ENCODE data around the gene VRK1.

VRK1 gene

DNA sequence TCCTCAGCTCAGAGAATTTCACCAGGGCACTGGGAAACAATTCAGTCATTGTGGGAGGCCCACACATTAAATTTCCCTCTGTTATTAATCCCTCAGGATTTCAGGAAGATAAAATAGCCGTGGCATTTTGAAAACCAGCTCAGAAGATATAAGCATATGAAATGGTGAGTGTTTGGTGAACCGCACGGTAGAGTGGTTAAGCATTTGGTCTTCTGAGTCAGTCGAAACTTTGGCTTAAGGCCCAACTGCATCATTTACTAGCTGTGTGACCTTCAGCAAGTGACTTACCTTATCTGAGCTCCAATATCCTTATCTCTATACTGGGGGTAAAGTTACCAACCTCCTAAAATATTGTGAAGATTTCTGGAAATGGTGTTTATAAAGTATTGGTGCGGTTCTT is 5.2 kb upstream of the VRK1 start:
- no peak for DNase-seq

- peak; percentile 52 for DNase-seq
Observed at GRCh38 chr14:96792591-96792990, 4.6 kb upstream of the VRK1 start.

DNA sequence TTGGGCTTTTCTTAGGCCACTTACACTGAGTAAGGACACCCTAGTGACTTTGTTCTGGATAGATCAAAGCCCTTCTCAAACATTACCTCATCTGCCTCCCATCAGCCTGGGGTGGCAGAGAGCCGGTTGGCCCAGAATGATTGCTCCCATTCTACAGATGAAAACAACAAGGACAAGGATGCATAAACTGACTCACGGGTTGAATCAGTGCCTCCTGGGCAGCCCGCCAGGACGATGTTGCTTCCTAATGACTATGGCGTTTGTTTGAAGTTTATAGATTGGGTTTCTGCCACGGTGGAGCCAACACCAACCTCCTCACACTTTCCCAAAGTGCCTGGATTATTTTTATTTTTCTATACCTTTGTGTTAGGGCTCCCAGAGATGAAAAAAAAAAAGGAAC is 3.6 kb upstream of the VRK1 start:
- no peak for DNase-seq

GRCh38 chr14:96795109-96795828 is 1.9 kb upstream of the VRK1 start:
- no peak for DNase-seq

DNA sequence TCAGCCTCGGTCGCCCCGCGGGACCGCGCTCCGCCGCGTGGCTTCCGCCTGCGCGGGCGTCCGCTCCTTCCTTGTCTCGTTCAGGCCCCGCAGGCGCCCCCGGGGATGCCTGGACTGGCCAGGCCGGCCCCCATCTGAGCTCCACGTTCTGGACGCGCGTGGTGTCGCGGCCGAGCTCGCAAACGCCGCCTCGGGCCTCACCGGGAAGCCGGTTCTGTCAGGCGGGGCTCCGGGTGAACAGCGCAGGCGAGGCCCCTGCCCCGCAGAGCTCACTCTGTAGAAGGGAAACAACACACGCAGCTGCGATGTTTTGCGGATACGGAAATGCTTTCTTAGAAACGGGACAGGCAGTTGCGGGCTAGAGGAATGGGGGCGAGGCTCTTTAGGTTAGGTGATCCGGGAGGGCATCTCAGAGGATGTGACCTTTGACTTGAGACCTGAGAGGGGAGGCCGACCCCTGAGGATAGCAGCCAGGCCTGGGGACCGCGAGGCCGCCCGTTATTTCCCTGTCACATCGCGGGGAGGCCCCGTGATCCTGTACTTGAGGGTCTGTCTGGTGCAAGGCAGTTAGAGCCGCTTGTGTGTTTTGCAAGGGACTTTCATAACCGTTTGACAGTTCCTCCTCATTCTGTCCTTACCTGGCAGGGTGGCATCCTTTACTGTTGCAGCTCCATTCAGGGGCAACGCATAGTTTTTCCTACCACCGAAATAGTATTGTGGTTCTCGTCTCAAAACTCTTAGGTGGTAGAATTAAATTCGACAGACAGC is 584 bp downstream of the VRK1 start:
- DNase-seq = peak; percentile 44

GRCh38 chr14:96798956-96799355 is 1.8 kb downstream of the VRK1 start:
- DNase-seq = no peak

DNA sequence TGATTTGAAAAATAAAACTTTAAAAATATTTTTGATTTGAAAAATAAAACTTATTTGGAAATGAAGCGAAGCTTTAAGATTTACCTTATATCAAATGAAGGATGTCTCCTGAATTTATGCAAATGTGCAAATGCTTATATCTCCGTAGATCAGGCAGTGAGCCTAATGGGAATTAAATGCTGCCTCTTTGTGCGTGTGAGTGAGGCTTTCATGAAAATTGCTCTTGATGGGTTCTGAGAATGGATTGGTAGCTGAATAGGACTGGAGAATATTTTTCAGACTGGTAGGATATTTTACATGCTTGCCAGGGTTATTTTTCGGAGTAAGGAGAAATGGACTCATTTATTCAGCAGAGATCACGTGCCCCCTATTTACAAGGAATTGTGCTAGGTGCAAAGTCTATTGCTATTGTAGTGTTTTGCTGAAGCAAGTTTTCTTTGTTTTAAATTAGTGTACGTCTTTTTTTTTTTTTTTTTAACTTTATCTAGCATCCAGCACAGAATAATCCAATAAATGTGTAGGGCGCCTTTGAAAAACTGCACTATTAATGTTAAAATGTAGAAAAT is 2.4 kb downstream of the VRK1 start:
- no peak for DNase-seq

GRCh38 chr14:96801931-96802330 is 4.7 kb downstream of the VRK1 start:
- DNase-seq = no peak

- DNase-seq = no peak
Observed at GRCh38 chr14:96802963-96803362, 5.8 kb downstream of the VRK1 start.

GRCh38 chr14:96803958-96804357 is 6.8 kb downstream of the VRK1 start:
- DNase-seq = no peak

GRCh38 chr14:96804895-96805294 is 7.7 kb downstream of the VRK1 start:
- DNase-seq = no peak

DNA sequence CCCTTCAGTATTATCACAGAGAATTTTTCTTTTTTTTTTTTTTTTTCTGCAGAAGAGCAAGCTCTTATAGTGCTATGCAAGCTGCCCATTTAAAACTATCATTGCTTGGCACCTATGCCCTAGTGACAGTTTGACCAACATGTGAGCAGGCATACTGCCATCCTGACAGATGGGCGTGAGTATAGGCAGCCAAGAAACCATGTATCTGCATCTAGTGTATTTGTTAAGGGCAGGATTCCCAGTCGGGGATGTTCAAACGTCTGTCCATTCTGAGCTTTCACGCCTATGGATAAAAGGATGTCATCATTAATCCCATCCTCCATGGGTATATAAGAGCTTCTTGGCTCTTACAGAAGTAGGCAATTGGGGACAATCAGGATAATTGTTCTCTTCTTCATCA is 8.8 kb downstream of the VRK1 start:
- DNase-seq = peak; percentile 83

GRCh38 chr14:96806836-96807235 is 9.7 kb downstream of the VRK1 start:
- DNase-seq = no peak

- no peak for DNase-seq
Observed at GRCh38 chr14:96808619-96809406, 11.6 kb downstream of the VRK1 start.

GRCh38 chr14:96811265-96811664 is 14.1 kb downstream of the VRK1 start:
- DNase-seq = no peak

- no peak for DNase-seq
Observed at GRCh38 chr14:96811985-96812667, 14.9 kb downstream of the VRK1 start.

- DNase-seq = no peak
Observed at GRCh38 chr14:96816281-96816680, 19.1 kb downstream of the VRK1 start.

GRCh38 chr14:96817750-96818666 is 20.8 kb downstream of the VRK1 start:
- DNase-seq = no peak

GRCh38 chr14:96821501-96821900 is 24.3 kb downstream of the VRK1 start:
- DNase-seq = peak; percentile 79

- DNase-seq = no peak
Observed at GRCh38 chr14:96823652-96824051, 26.5 kb downstream of the VRK1 start.

- no peak for DNase-seq
Observed at GRCh38 chr14:96824283-96824682, 27.1 kb downstream of the VRK1 start.

GRCh38 chr14:96826818-96827217 is 29.6 kb downstream of the VRK1 start:
- DNase-seq = peak; percentile 87

Data from NCI-H2171 treated with DMSO at 0.1 percent for 48 hours (cell line).